Stimulated activated CD4-positive, alpha-beta T cell treated with anti-CD3 and anti-CD28 coated beads, Interleukin-12 subunit alpha, Interleukin-12 subunit beta, amount 100 ng/mL, for 48 hours (primary cell): ENCODE data around the gene ACTL6A.

Experiments used
- DNase-seq, 3 donors: peaks; one replicate each; pipeline ENCODE4 v3.0.0-alpha.2; 2020; ENCODE audit warnings: low read depth in 2 of 3, low spot score in 1 of 3

The ACTL6A gene

GRCh38 chr3:179590669-179591068 lies 27.9 kb downstream of the ACTL6A start:
- DNase-seq: no peak

GRCh38 chr3:179591313-179591712 lies 28.6 kb downstream of the ACTL6A start:
- no peak for DNase-seq

GRCh38 chr3:179599531-179599930 lies 36.8 kb downstream of the ACTL6A start:
- no peak for DNase-seq

- DNase-seq: no peak
These were observed 40.6 kb downstream of the ACTL6A start for GRCh38 chr3:179603321-179603720.

- no peak for DNase-seq
These were observed 41.1 kb downstream of the ACTL6A start for GRCh38 chr3:179603831-179604230.

GRCh38 chr3:179604321-179605078 lies 41.8 kb downstream of the ACTL6A start, which contains the start of the genes MRPL47 and NDUFB5:
Gene MRPL47 (minus strand): TSS chr3:179604638. CDS start chr3:179604624, 14 bp downstream.
Gene NDUFB5 (plus strand): TSS chr3:179604794. CDS start chr3:179604816, 22 bp downstream.
- DNase-seq: peak; percentile 85 to 87 (median 86)

GRCh38 chr3:179606534-179607085 lies 43.9 kb downstream of the ACTL6A start:
- DNase-seq: no peak

GRCh38 chr3:179608931-179609720 lies 46.4 kb downstream of the ACTL6A start:
- DNase-seq: peak in 1 of 3 donors; percentile 9

- DNase-seq: no peak
These were observed 47.3 kb downstream of the ACTL6A start for GRCh38 chr3:179610066-179610465.

- no peak for DNase-seq
These were observed 51.1 kb downstream of the ACTL6A start for GRCh38 chr3:179613807-179614206.

- DNase-seq: no peak
These were observed 52.9 kb downstream of the ACTL6A start for GRCh38 chr3:179615458-179616173.

GRCh38 chr3:179622023-179622422 lies 59.3 kb downstream of the ACTL6A start:
- DNase-seq: no peak

GRCh38 chr3:179624451-179624850 lies 61.7 kb downstream of the ACTL6A start:
- DNase-seq: no peak

- no peak for DNase-seq
These were observed 68.2 kb downstream of the ACTL6A start for GRCh38 chr3:179630753-179631451.
